Metanephros (tissue), 2 donors: ENCODE measurements around the gene OTC. TPM values are rescaled to one million over a fixed set of nuclear protein-coding genes. Genes with fewer than 3 reads are reported as not detected.

Experiments
- small RNA-seq: library from RNA; depleted of rRNA; stranded (forward); fragments of <200 nt; gene quantifications from one replicate; pipeline ENCODE3, GENCODE V24; 2014; ENCODE audit warnings: low replicate concordance
- total RNA-seq: library from RNA; depleted of rRNA; stranded (reverse); fragments of >200 nt; gene quantifications from one replicate; pipeline ENCODE4 v1.2.3, GENCODE V29; 2014

OTC gene
- total RNA-seq: not detected

GRCh38 chrX:38352362-38352761 is at the start of gene OTC:
Gene OTC (plus strand): TSS chrX:38352604. CDS start chrX:38352697, 93 bp downstream.

GRCh38 chrX:38327007-38327774 is 25.2 kb upstream of the OTC start, which contains the start of gene RPGR:
Gene RPGR (minus strand): TSS chrX:38327509. CDS start chrX:38327367, 142 bp downstream.

Small RNA genes lying within 50 kb of the gene (small RNA-seq; reads per million reads assigned to genes)
- not detected for gene RF00322

Other genes with a start within 250 kb of the OTC start
- gene SRPX, start 131.7 kb upstream of the OTC start, total RNA-seq: 22.0 TPM
- 15.0 TPM for gene RPGR, start 25.1 kb upstream of the OTC start, total RNA-seq
- 31.9 TPM for gene TSPAN7, start 208.9 kb downstream of the OTC start, total RNA-seq